RPMI8226 (cell line): ENCODE data around the gene ZNF593OS.

Experiments
- DNase-seq: peaks from one replicate; pipeline ENCODE4 v3.0.0-alpha.2; 2015

ZNF593OS gene

GRCh38 chr1:26171084-26172072 is at the start of gene ZNF593OS:
Gene ZNF593OS, minus strand, starts transcription at chr1:26171832. Its CDS starts 171 bp downstream, at chr1:26171661.
- no peak for DNase-seq

- DNase-seq = no peak
Measured at GRCh38 chr1:26221094-26221493, 49.5 kb upstream of the ZNF593OS start.

- DNase-seq = no peak
Measured at GRCh38 chr1:26220199-26220912, 48.7 kb upstream of the ZNF593OS start.

GRCh38 chr1:26218906-26219494 is 47.4 kb upstream of the ZNF593OS start:
- peak; percentile 74 for DNase-seq

GRCh38 chr1:26215246-26215645 is 43.6 kb upstream of the ZNF593OS start:
- DNase-seq = no peak

- DNase-seq = no peak
Measured at GRCh38 chr1:26213335-26213905, 41.8 kb upstream of the ZNF593OS start.

- DNase-seq = no peak
Measured at GRCh38 chr1:26212726-26213125, 41.1 kb upstream of the ZNF593OS start.

GRCh38 chr1:26210147-26210870 is 38.7 kb upstream of the ZNF593OS start:
- DNase-seq = no peak

- DNase-seq = no peak
Measured at GRCh38 chr1:26203642-26204318, 32.1 kb upstream of the ZNF593OS start.

GRCh38 chr1:26200413-26200812 is 28.8 kb upstream of the ZNF593OS start:
- no peak for DNase-seq

- no peak for DNase-seq
Measured at GRCh38 chr1:26197813-26198212, 26.2 kb upstream of the ZNF593OS start.

GRCh38 chr1:26197301-26197700 is 25.7 kb upstream of the ZNF593OS start:
- no peak for DNase-seq

GRCh38 chr1:26195805-26196204 is 24.2 kb upstream of the ZNF593OS start:
- no peak for DNase-seq

- DNase-seq = no peak
Measured at GRCh38 chr1:26191739-26192138, 20.1 kb upstream of the ZNF593OS start.

- DNase-seq = peak; percentile 44
Measured at GRCh38 chr1:26190373-26190987, 18.8 kb upstream of the ZNF593OS start, which contains the start of gene CATSPER4. Gene CATSPER4, plus strand, starts transcription at chr1:26190602. Its CDS starts 26 bp downstream, at chr1:26190628.

GRCh38 chr1:26189751-26190275 is 18.2 kb upstream of the ZNF593OS start:
- no peak for DNase-seq

- no peak for DNase-seq
Measured at GRCh38 chr1:26189331-26189730, 17.7 kb upstream of the ZNF593OS start.

GRCh38 chr1:26188477-26188876 is 16.8 kb upstream of the ZNF593OS start:
- no peak for DNase-seq

- DNase-seq = no peak
Measured at GRCh38 chr1:26187882-26188281, 16.2 kb upstream of the ZNF593OS start.

- DNase-seq = no peak
Measured at GRCh38 chr1:26184883-26185282, 13.3 kb upstream of the ZNF593OS start.

- DNase-seq = no peak
Measured at GRCh38 chr1:26184086-26184485, 12.5 kb upstream of the ZNF593OS start.
